Fibroblast of lung (primary cell): ENCODE results near the gene SLC4A5.

Experiments
- EZH2 ChIP-seq: IDR thresholded peaks from 2 replicates; pipeline ENCODE4 v1.5.1; 2012; ENCODE audit warnings: low read length, control low read depth, mild to moderate bottlenecking; ENCODE audit errors: missing control alignments
- TF ChIP-seq, protein P1 (sequence below), 2 donors: IDR thresholded peaks in 1 of 2; conservative IDR thresholded peaks in 1 of 2; 1 replicate in 1 of 2; 2 replicates in 1 of 2; pipeline ENCODE4 v1.5.1; 2011 to 2012; ENCODE audit warnings: low read length in 2 of 2, control low read depth in 1 of 2, inconsistent platforms in 1 of 2, low read depth in 1 of 2, mild to moderate bottlenecking in 1 of 2

DNA sequence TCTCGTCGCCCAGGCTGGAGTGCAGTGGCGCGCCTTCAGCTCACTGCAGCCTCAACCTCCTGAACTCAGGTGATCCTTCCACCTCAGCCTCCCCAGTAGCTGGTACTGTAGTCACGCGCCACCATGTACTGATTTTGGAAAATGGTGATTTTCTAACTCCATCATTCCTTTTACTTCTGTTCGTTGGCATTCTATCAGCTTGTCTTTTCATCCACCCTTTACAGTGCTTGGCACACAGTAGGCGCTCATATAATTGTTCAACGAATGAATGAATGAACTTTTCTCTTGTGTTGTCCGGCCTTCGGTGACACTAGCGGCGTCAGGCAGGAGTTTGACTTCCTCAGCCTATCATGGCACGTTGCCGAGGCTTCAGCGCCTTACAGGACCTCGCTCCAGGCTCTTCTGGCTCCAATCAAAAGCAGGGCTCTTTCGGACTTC is 145.2 kb downstream of the SLC4A5 start:
- TF ChIP-seq, protein P1, sequence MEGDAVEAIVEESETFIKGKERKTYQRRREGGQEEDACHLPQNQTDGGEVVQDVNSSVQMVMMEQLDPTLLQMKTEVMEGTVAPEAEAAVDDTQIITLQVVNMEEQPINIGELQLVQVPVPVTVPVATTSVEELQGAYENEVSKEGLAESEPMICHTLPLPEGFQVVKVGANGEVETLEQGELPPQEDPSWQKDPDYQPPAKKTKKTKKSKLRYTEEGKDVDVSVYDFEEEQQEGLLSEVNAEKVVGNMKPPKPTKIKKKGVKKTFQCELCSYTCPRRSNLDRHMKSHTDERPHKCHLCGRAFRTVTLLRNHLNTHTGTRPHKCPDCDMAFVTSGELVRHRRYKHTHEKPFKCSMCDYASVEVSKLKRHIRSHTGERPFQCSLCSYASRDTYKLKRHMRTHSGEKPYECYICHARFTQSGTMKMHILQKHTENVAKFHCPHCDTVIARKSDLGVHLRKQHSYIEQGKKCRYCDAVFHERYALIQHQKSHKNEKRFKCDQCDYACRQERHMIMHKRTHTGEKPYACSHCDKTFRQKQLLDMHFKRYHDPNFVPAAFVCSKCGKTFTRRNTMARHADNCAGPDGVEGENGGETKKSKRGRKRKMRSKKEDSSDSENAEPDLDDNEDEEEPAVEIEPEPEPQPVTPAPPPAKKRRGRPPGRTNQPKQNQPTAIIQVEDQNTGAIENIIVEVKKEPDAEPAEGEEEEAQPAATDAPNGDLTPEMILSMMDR (conservative IDR thresholded peaks at IDR 0.05 in 1 of 2, IDR thresholded peaks at IDR 0.05 in 1 of 2; ENCODE audit: low read depth in 1 of 2, low read length in 2 of 2), result no peak
- TF ChIP-seq EZH2, result no peak
